ENCODE measurements around the gene GALNT15. TPM values are rescaled to one million over a fixed set of nuclear protein-coding genes. Genes with fewer than 3 reads are reported as not detected.

GALNT15 gene
- total and polyA plus RNA-seq, 2 donors (not counting 3 experiments of a cell fraction or from before 2014, with no cell fraction given): 0.87 to 5.4 TPM

GRCh38 chr3:16132190-16132589 lies 42.3 kb upstream of the GALNT15 start:
- dilution Hi-C loops (cut with MboI; ENCODE audit: extremely low pct_ligation_motif_present, low sequenced_read_pairs): no loop called here
- DNase-seq (ENCODE audit: low read depth, low spot score) (no peak), FAIRE-seq (no peak)
- ChIA-PET POLR2A (no interaction called here), CTCF (interaction anchor here (1.1 to 1.7 kb wide), 3 partner anchors 10 to 46 kb away, joined by 3 to 5 read pairs (median 4); no protein-coding TSS in a partner anchor)
- no peaks in the 10 kb centered on the region for H3K9me3 ChIP-seq (replicated peaks; ENCODE audit: control insufficient read depth, insufficient read depth, low read length)
- no peaks in the 10 kb centered on the region for H4K20me1 ChIP-seq (replicated peaks; ENCODE audit: control insufficient read depth, extremely low read depth, insufficient read depth, low read length)
- no peak overlapping the region for H2AFZ ChIP-seq (ENCODE audit: low read depth, low read length)
- no peaks in the 10 kb centered on the region for H3K4me1 ChIP-seq (ENCODE audit: control insufficient read depth, extremely low read depth, insufficient read depth, low read length)
- no peak for TF ChIP-seq CTCF (IDR thresholded peaks at IDR 0.05; ENCODE audit: extremely low read depth in 1 of 2, insufficient read depth in 1 of 2, low read depth in 1 of 2, low read length in 2 of 2)
- no peak for TF ChIP-seq GATA2 (IDR thresholded peaks at IDR 0.05; ENCODE audit: insufficient read depth, insufficient read length, low read depth, low read length)
- no peak for TF ChIP-seq MAX (IDR thresholded peaks at IDR 0.05; ENCODE audit: insufficient read depth, insufficient read length)
- TF ChIP-seq POLR2A (IDR thresholded peaks at IDR 0.05; ENCODE audit: low read depth, low read length): no peak
- no peak for TF ChIP-seq EZH2 (IDR thresholded peaks at IDR 0.05; ENCODE audit: borderline replicate concordance, low read depth, low read length, severe bottlenecking)
- TF ChIP-seq POLR2AphosphoS5 (IDR thresholded peaks at IDR 0.05; ENCODE audit: insufficient read depth, low read depth, low read length): no peak
- TF ChIP-seq JUN (IDR thresholded peaks at IDR 0.05; ENCODE audit: borderline replicate concordance, insufficient read depth, insufficient read length, low read depth): no peak
- H3K27me3 ChIP-seq (ENCODE audit: control insufficient read depth in 2 of 2, insufficient read depth in 2 of 2, low read length in 2 of 2): no peaks in the 10 kb centered on the region
- H3K4me2 ChIP-seq (ENCODE audit: insufficient read depth, low read length): no peak overlapping the region
- intact Hi-C loops (cut with micrococcal nuclease): loop anchor here (5.0 kb wide), 1 partner anchor 40 kb away; no protein-coding TSS in a partner anchor
- H3K36me3 ChIP-seq (ENCODE audit: control insufficient read depth in 2 of 2, extremely low read depth in 1 of 2, insufficient read depth in 2 of 2, low read length in 2 of 2): no peaks in the 10 kb centered on the region
- no peak overlapping the region for H3K4me3 ChIP-seq (replicated peaks in 1 of 3; ENCODE audit: insufficient read depth in 1 of 3, low read depth in 1 of 3, low read length in 3 of 3)
- no peak overlapping the region for H3K9ac ChIP-seq (replicated peaks; ENCODE audit: extremely low read depth, insufficient read depth, low read length)
- H3K9me1 ChIP-seq (replicated peaks; ENCODE audit: control insufficient read depth, extremely low read depth, insufficient read depth, low read length): no peaks in the 10 kb centered on the region
- H3K27ac ChIP-seq (ENCODE audit: insufficient read depth, low read depth, low read length): no peak overlapping the region
- no peaks in the 10 kb centered on the region for H3K79me2 ChIP-seq (ENCODE audit: control insufficient read depth, insufficient read depth, low read length)
- BruUV-seq (replicated peaks): no TSS peak
